ENCODE data around the gene TEX29. TPM values are rescaled to one million over a fixed set of nuclear protein-coding genes. Genes with fewer than 3 reads are reported as not detected.
A peak's percentile ranks its signal among the peaks of the same experiment; 100 is the strongest.

TEX29 gene
- total and polyA plus RNA-seq, 2 of the 4 experiments (the other 2 are of a cell fraction), result 0.46 TPM; not detected in 1

DNA sequence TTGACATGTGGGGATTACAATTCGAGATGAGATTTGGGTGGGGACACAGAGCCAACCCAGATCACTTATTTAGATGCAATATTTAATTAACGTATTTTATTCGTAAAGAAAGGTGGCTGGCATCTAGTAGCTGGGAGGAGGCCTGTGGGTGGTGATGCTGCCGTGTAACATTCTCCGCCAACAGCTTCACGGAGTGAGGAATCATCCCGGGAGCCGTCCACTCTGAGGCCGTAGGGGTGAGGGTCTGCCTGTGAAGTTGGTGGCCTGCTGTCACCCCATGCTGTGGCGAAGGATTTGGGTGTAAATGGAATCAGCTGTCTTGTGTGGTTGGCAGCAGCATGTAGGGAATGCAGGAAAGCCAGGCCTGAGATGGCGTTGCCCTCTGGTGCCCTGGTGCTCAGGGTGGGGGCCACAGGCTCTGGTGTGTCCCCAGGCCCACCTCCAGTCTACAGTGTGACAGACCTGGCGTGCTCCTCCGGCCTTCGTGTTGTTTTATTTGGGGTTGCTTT lies 3.3 kb upstream of the TEX29 start:
- dilution Hi-C loops (cut with HindIII; ENCODE audit: low sequenced_read_pairs, unreplicated experiment), result no loop called here
- CTCF ChIA-PET, result no interaction called here
- no peak for DNase-seq

More for the DNA sequence above, 3.3 kb upstream of the TEX29 start:
- POLR2A ChIA-PET (ENCODE audit: unreplicated experiment), result interaction anchor here (0.7 kb wide), 1 partner anchor 244 kb away, joined by 3 read pairs; no protein-coding TSS in a partner anchor
- Histone ChIP-seq H4K5ac (ENCODE audit: low read depth, low read length) (no peak overlapping the region), H4K91ac (ENCODE audit: insufficient read depth, low read depth, low read length) (no peak overlapping the region), H2BK5ac (ENCODE audit: low read depth, low read length, poor library complexity, severe bottlenecking) (no peak overlapping the region), H3K56ac (ENCODE audit: extremely low read depth, insufficient read depth, low read length) (no peak overlapping the region), H2AK9ac (replicated peaks; ENCODE audit: low read depth, low read length, poor library complexity) (no peak overlapping the region), H3K18ac (ENCODE audit: low read depth, low read length) (no peak overlapping the region), H3K4me3 (ENCODE audit: insufficient read depth, low read depth, low read length) (no peak overlapping the region), H3K23ac (ENCODE audit: low read depth, low read length) (no peak overlapping the region), H2BK20ac (ENCODE audit: low read depth, low read length) (no peak overlapping the region), H3K4me1 (ENCODE audit: control insufficient read depth, insufficient read depth, low read length) (peaks cover 4% of the 10 kb centered on the region; the same call in 1 of the 2 replicates), H2AFZ (replicated peaks; ENCODE audit: low read length, poor library complexity) (peak overlapping the region; percentile 8), H3K79me1 (ENCODE audit: low read depth in 1 of 2, low read length in 2 of 2) (no peaks in the 10 kb centered on the region), H3K4ac (ENCODE audit: low read depth, low read length) (no peak overlapping the region), H2BK120ac (ENCODE audit: low read depth, low read length) (no peak overlapping the region), H3K9ac (ENCODE audit: low read depth, low read length) (no peak overlapping the region), H3K9me3 (ENCODE audit: control insufficient read depth, insufficient read depth, low read length) (peaks cover 9% of the 10 kb centered on the region), H4K20me1 (ENCODE audit: insufficient read depth, low read length) (no peaks in the 10 kb centered on the region), H2BK15ac (ENCODE audit: low read depth, low read length) (no peak overlapping the region), H4K8ac (ENCODE audit: low read depth in 2 of 2, low read length in 2 of 2) (no peak overlapping the region), H3K9me1 (ENCODE audit: insufficient read depth, low read length) (peaks cover 2% of the 10 kb centered on the region; the same call in 1 of the 2 replicates), H3K14ac (replicated peaks; ENCODE audit: low read depth, low read length) (no peak overlapping the region), H3K27ac (ENCODE audit: insufficient read depth, low read length) (no peak overlapping the region), H3K27me3 (ENCODE audit: control insufficient read depth, insufficient read depth, low read length) (no peaks in the 10 kb centered on the region; the same call in 1 of the 2 replicates), H2AK5ac (ENCODE audit: low read depth, low read length) (no peak overlapping the region), H3K36me3 (ENCODE audit: control insufficient read depth, insufficient read depth, low read length) (peaks cover 5% of the 10 kb centered on the region; the same call in 1 of the 2 replicates), H3K4me2 (ENCODE audit: low read depth, low read length) (no peak overlapping the region)
- intact Hi-C loops (cut with micrococcal nuclease), result no loop called here
- no peak for ATAC-seq (ENCODE audit: low read depth)
- in situ Hi-C loops (cut with MboI; ENCODE audit: low sequenced_read_pairs), result no loop called here
- WGBS, 2 experiments (ENCODE audit: extremely low coverage in 2 of 2, insufficient read length in 1 of 2), result 90% methylated on average over 2 of the region's 14 CpGs; no CpG with 5 or more reads in 1 of the 2 experiments
- BruUV-seq (replicated peaks), result no TSS peak
- TF ChIP-seq NFE2L2 (IDR thresholded peaks at IDR 0.05; ENCODE audit: low read depth, low read length) (no peak), RAD21 (IDR thresholded peaks at IDR 0.05; ENCODE audit: low read length) (no peak), MXI1 (IDR thresholded peaks at IDR 0.05; ENCODE audit: borderline replicate concordance, low read depth, low read length) (no peak), SMC3 (IDR thresholded peaks at IDR 0.05; ENCODE audit: low read depth, low read length) (no peak), CEBPB (IDR thresholded peaks at IDR 0.05; ENCODE audit: low read depth, low read length) (no peak), FOS (IDR thresholded peaks at IDR 0.05; ENCODE audit: low read depth, low read length) (no peak), BHLHE40 (IDR thresholded peaks at IDR 0.05; ENCODE audit: low read depth, low read length) (no peak), RFX5 (IDR thresholded peaks at IDR 0.05; ENCODE audit: low read depth, low read length) (no peak), POLR2A (IDR thresholded peaks at IDR 0.05; ENCODE audit: low read depth, low read length) (no peak), MAFK (IDR thresholded peaks at IDR 0.05; ENCODE audit: low read depth, low read length) (no peak), RCOR1 (IDR thresholded peaks at IDR 0.05; ENCODE audit: insufficient replicate concordance, low read length) (no peak)
- TF ChIP-seq, protein P1, sequence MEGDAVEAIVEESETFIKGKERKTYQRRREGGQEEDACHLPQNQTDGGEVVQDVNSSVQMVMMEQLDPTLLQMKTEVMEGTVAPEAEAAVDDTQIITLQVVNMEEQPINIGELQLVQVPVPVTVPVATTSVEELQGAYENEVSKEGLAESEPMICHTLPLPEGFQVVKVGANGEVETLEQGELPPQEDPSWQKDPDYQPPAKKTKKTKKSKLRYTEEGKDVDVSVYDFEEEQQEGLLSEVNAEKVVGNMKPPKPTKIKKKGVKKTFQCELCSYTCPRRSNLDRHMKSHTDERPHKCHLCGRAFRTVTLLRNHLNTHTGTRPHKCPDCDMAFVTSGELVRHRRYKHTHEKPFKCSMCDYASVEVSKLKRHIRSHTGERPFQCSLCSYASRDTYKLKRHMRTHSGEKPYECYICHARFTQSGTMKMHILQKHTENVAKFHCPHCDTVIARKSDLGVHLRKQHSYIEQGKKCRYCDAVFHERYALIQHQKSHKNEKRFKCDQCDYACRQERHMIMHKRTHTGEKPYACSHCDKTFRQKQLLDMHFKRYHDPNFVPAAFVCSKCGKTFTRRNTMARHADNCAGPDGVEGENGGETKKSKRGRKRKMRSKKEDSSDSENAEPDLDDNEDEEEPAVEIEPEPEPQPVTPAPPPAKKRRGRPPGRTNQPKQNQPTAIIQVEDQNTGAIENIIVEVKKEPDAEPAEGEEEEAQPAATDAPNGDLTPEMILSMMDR (conservative IDR thresholded peaks at IDR 0.05; ENCODE audit: low read depth, low read length), result no peak
- TF ChIP-seq, protein P2, sequence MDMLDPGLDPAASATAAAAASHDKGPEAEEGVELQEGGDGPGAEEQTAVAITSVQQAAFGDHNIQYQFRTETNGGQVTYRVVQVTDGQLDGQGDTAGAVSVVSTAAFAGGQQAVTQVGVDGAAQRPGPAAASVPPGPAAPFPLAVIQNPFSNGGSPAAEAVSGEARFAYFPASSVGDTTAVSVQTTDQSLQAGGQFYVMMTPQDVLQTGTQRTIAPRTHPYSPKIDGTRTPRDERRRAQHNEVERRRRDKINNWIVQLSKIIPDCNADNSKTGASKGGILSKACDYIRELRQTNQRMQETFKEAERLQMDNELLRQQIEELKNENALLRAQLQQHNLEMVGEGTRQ (IDR thresholded peaks at IDR 0.05; ENCODE audit: low read depth, low read length), result no peak
- TF ChIP-seq, protein P3, sequence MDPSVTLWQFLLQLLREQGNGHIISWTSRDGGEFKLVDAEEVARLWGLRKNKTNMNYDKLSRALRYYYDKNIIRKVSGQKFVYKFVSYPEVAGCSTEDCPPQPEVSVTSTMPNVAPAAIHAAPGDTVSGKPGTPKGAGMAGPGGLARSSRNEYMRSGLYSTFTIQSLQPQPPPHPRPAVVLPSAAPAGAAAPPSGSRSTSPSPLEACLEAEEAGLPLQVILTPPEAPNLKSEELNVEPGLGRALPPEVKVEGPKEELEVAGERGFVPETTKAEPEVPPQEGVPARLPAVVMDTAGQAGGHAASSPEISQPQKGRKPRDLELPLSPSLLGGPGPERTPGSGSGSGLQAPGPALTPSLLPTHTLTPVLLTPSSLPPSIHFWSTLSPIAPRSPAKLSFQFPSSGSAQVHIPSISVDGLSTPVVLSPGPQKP (IDR thresholded peaks at IDR 0.05; ENCODE audit: borderline replicate concordance, low read depth, low read length), result no peak

Data from IMR-90 (cell line).